Tibial nerve (tissue), 4 donors: ENCODE measurements around the gene SFTA2. TPM values are rescaled to one million over a fixed set of nuclear protein-coding genes. Genes with fewer than 3 reads are reported as not detected.

Source experiments
- DNase-seq, 2 donors: peaks; one replicate each; pipeline ENCODE4 v3.0.0-alpha.2; 2019; ENCODE audit warnings: low spot score in 2 of 2
- H3K27ac ChIP-seq, 4 donors: fragments of 200-600 bp; sonication (generic) in 3 of 4; one replicate each; pipeline ENCODE4 v1.5.1; 2017 to 2019; ENCODE audit warnings: mild to moderate bottlenecking in 1 of 4
- H3K27me3 ChIP-seq, 2 donors: fragments of 200-600 bp; sonication (generic) in 1 of 2; one replicate each; pipeline versions ENCODE4 v1.5.1 to v1.6.0; 2017 to 2019
- H3K36me3 ChIP-seq, 3 donors: fragments of 200-600 bp; sonication (generic); one replicate each; pipeline ENCODE4 v1.5.1; 2018 to 2019
- H3K4me1 ChIP-seq, 4 donors: fragments of 200-600 bp; sonication (generic) in 3 of 4; one replicate each; pipeline ENCODE4 v1.5.1; 2017 to 2019
- H3K4me3 ChIP-seq, 4 donors: fragments of 200-600 bp; sonication (generic) in 3 of 4; one replicate each; pipeline ENCODE4 v1.5.1; 2017 to 2019; ENCODE audit warnings: mild to moderate bottlenecking in 1 of 4, moderate library complexity in 1 of 4
- H3K9me3 ChIP-seq, 4 donors: fragments of 200-600 bp; sonication (generic) in 3 of 4; one replicate each; pipeline ENCODE4 v1.5.1; 2017 to 2019
- EP300 ChIP-seq, 2 donors: sonication (generic); formaldehyde crosslinking; IDR thresholded peaks; one replicate each; pipeline ENCODE4 v1.6.1; 2017; ENCODE audit warnings: antibody characterized with exemption in 2 of 2, mild to moderate bottlenecking in 1 of 2
- POLR2A ChIP-seq, 2 donors: fragments of 450-650 bp; IDR thresholded peaks; one replicate each; pipeline ENCODE4 v1.6.1; 2017; ENCODE audit warnings: antibody characterized with exemption in 2 of 2, mild to moderate bottlenecking in 2 of 2, moderate library complexity in 2 of 2
- WGBS, 2 donors: methylation state at CpG; one replicate each; pipeline ENCODE4 v1.1.5; 2018; 5-methylcytosine and 5-hydroxymethylcytosine counted together
- total RNA-seq, 4 donors: library from RNA; depleted of rRNA; stranded (reverse); fragments of >200 nt; gene quantifications; one replicate each; pipeline ENCODE4 v1.1.0, GENCODE V29; 2016
- TF ChIP-seq, protein P1 (sequence below), 5 experiments: fragments of 200-600 bp in 3 of 5; fragments of 450-650 bp in 2 of 5; sonication (generic) in 3 of 5; IDR thresholded peaks; one replicate each; pipeline ENCODE4 v1.5.1; 2016 to 2019; ENCODE audit warnings: antibody characterized with exemption in 5 of 5, mild to moderate bottlenecking in 3 of 5, moderate library complexity in 2 of 5

Gene SFTA2
- total RNA-seq, 4 donors from 2014 or later: not detected

DNA sequence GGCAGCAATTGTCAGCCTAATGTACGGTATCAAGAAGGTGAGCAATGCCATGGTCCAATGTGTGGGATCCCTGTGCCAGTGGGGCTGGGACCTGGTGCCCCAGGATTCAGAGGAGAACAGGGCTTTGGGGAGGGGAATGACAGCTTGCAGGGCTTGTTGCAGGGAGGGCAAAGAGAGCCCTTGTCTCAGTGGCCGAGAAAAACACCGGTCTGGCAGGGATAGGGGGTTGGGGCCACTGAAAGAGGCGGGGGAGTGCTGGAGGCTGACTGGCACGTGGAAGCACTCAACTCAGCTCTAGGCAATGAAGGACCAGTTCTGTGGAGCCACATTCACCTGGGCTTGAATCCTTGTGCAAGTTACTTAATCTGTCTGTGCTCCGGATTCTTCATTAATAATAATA is 5.3 kb upstream of the SFTA2 start:
- no peaks in the 10 kb centered on the region for H3K9me3 ChIP-seq
- H3K36me3 ChIP-seq: no peaks in the 10 kb centered on the region
- peaks cover 0 to 2% (median under 1%) of the 10 kb centered on the region in 4 donors for H3K4me1 ChIP-seq
- H3K4me3 ChIP-seq: no peak overlapping the region
- no peak for TF ChIP-seq EP300 (IDR thresholded peaks at IDR 0.05)
- TF ChIP-seq, protein P1, sequence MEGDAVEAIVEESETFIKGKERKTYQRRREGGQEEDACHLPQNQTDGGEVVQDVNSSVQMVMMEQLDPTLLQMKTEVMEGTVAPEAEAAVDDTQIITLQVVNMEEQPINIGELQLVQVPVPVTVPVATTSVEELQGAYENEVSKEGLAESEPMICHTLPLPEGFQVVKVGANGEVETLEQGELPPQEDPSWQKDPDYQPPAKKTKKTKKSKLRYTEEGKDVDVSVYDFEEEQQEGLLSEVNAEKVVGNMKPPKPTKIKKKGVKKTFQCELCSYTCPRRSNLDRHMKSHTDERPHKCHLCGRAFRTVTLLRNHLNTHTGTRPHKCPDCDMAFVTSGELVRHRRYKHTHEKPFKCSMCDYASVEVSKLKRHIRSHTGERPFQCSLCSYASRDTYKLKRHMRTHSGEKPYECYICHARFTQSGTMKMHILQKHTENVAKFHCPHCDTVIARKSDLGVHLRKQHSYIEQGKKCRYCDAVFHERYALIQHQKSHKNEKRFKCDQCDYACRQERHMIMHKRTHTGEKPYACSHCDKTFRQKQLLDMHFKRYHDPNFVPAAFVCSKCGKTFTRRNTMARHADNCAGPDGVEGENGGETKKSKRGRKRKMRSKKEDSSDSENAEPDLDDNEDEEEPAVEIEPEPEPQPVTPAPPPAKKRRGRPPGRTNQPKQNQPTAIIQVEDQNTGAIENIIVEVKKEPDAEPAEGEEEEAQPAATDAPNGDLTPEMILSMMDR (IDR thresholded peaks at IDR 0.05): no peak
- TF ChIP-seq POLR2A (IDR thresholded peaks at IDR 0.05): no peak
- no peak for DNase-seq
- WGBS, 2 donors: 72 to 77% methylated on average over 6 of the region's 6 CpGs
- no peak overlapping the region for H3K27ac ChIP-seq
- H3K27me3 ChIP-seq: no peaks in the 10 kb centered on the region

DNA sequence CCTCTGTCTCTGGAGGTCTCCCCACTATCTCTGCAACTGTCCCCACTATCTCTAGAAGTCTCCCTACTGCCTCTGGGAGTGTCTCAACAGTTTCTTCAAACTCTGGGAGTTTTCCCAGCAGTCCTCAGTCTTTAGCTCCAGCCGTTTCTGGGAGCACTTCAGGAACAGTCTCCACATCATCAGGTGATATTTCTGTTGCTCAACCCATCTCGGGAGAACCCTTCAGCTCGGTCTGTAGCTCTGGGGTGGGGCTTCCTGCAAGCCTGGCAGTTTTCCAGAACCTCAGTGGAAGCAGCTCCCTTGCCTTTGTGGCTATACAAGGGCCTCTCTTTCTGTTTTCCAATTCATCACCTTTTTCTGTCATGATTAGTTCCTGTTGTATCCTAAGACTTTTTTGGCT is 3.0 kb upstream of the SFTA2 start:
- DNase-seq: no peak
- 22 to 26% methylated on average over 3 of the region's 3 CpGs for WGBS, 2 donors
- TF ChIP-seq POLR2A (IDR thresholded peaks at IDR 0.05): no peak
- TF ChIP-seq, protein P1 (IDR thresholded peaks at IDR 0.05): no peak
- Histone ChIP-seq H3K27ac (no peak overlapping the region), H3K36me3 (no peaks in the 10 kb centered on the region), H3K9me3 (no peaks in the 10 kb centered on the region), H3K4me3 (no peak overlapping the region), H3K4me1 (no peaks in the 10 kb centered on the region), H3K27me3 (no peaks in the 10 kb centered on the region)

DNA sequence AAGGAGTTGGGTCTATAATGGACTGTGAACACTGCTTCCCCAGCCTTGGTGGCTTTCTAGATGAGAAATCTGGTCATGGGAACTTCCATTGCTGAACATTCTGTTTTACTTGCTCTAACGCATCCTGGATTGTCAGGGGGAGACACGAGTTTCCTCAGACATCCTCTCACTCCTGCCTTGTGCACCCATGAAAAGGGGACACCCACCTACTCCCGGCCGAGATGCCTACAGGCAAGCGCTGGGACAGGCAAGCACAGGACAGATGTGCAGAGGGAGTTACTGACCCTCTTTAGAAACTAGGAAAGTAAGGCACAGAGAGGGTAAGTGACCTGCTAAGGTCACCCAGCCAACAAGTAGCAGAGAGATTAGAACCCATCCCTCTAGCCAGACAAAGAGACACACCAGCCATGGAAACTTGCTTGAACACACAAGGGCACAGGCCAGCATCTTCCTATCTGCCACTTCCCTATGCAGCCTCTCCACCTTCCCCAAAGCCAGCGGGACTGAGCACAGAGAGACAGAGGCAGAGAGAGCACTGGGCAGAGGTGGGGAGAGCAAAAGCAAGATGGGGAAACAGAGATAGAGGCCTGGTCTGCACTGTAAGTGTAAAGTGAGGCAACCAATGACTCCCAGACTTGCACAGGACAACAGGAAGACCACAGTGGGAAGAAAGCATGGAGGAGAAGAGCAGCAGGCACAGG is 845 bp upstream of the SFTA2 start:
- peaks cover 0 to 12% (median 0%) of the 10 kb centered on the region in 4 donors for H3K9me3 ChIP-seq
- WGBS, 2 donors: 74 to 77% methylated on average over 6 of the region's 6 CpGs
- H3K4me1 ChIP-seq: no peaks in the 10 kb centered on the region
- H3K4me3 ChIP-seq: no peak overlapping the region
- H3K27me3 ChIP-seq: no peaks in the 10 kb centered on the region
- H3K27ac ChIP-seq: no peak overlapping the region
- H3K36me3 ChIP-seq: peaks cover 0 to 13% (median 0%) of the 10 kb centered on the region in 3 donors
- TF ChIP-seq, protein P1 (IDR thresholded peaks at IDR 0.05): no peak
- TF ChIP-seq POLR2A (IDR thresholded peaks at IDR 0.05) (no peak), EP300 (IDR thresholded peaks at IDR 0.05) (no peak)
- no peak for DNase-seq

- Histone ChIP-seq H3K27ac (no peak overlapping the region), H3K4me3 (no peak overlapping the region), H3K36me3 (peaks cover 0 to 28% (median 0%) of the 10 kb centered on the region in 3 donors), H3K27me3 (no peaks in the 10 kb centered on the region), H3K4me1 (peaks cover 0 to 8% (median 0%) of the 10 kb centered on the region in 4 donors), H3K9me3 (peaks cover 0 to 12% (median 0%) of the 10 kb centered on the region in 4 donors)
- 46 to 49% methylated on average over 8 of the region's 8 CpGs for WGBS, 2 donors
- DNase-seq: no peak
- TF ChIP-seq, protein P1 (IDR thresholded peaks at IDR 0.05): no peak
- TF ChIP-seq EP300 (IDR thresholded peaks at IDR 0.05): no peak
- TF ChIP-seq POLR2A (IDR thresholded peaks at IDR 0.05): no peak
Observed at GRCh38 chr6:30931272-30931671, 698 bp downstream of the SFTA2 start.

DNA sequence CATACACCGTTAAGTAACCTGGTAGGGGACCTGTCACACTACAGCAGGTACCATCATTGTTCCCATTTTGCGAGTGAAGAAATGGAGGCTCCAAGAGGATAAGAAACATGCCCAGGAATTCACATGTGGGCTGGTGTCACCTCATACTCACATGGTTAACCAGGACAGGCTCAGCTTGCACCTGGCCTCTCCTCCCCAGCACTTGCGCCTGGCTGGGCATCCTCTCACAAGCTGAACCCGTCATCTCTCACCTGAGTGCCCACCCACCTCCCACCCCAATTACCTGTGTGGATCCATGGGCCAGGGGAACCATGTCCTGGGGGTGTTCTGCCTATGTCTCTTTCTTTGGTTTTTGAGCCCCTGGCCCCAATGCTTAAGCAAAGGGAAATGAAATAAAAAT is 1.5 kb downstream of the SFTA2 start:
- 93 to 96% methylated on average over 4 of the region's 4 CpGs for WGBS, 2 donors
- no peak for DNase-seq
- Histone ChIP-seq H3K36me3 (peaks cover 0 to 36% (median 0%) of the 10 kb centered on the region in 3 donors), H3K9me3 (peaks cover 0 to 12% (median 0%) of the 10 kb centered on the region in 4 donors), H3K4me3 (no peak overlapping the region), H3K27ac (no peak overlapping the region), H3K4me1 (peaks cover 0 to 11% (median 0%) of the 10 kb centered on the region in 4 donors), H3K27me3 (no peaks in the 10 kb centered on the region)
- TF ChIP-seq, protein P1 (IDR thresholded peaks at IDR 0.05): no peak
- TF ChIP-seq POLR2A (IDR thresholded peaks at IDR 0.05) (no peak), EP300 (IDR thresholded peaks at IDR 0.05) (no peak)
